K562 (cell line): ENCODE results near the gene DSC1. TPM values are rescaled to one million over a fixed set of nuclear protein-coding genes. Genes with fewer than 3 reads are reported as not detected.

Source experiments
- C11orf30 ChIP-seq: fragments of 450-650 bp; IDR thresholded peaks from 2 replicates; pipeline ENCODE4 v1.6.1; 2016; ENCODE audit warnings: low read depth, mild to moderate bottlenecking
- RAD21 ChIP-seq, 2 experiments: fragments of 250-450 bp in 1 of 2; fragments of 450-650 bp in 1 of 2; sonication (Bioruptor Pico) in 1 of 2; formaldehyde crosslinking in 1 of 2; IDR thresholded peaks in 1 of 2; conservative IDR thresholded peaks in 1 of 2; 2 replicates each; pipeline versions ENCODE4 v1.4.0 to v1.8.0; 2020 to 2022; ENCODE audit warnings: mild to moderate bottlenecking in 2 of 2, moderate library complexity in 1 of 2
- polyA plus RNA-seq, 8 experiments: library from polyadenylated mRNA; depleted of rRNA in 4 of 8; stranded (reverse) in 5 of 8; unstranded in 3 of 8; fragments of >200 nt; fragmentation: Nextera tagmentation in 2 of 8; fragmentation: Illumina TruSeq in 1 of 8; extraction: Ambion mirVana in 2 of 8; extraction: Trizol in 1 of 8; gene quantifications; 2 replicates each; pipeline versions ENCODE4 v1.2.1 to v1.2.3, GENCODE V29; 2011 to 2014; ENCODE audit warnings: inconsistent platforms in 1 of 8, missing spikeins in 1 of 8
- total RNA-seq, 7 experiments: library from RNA; depleted of rRNA in 6 of 7; stranded (reverse); fragments of >200 nt in 6 of 7; fragmentation: Illumina TruSeq in 2 of 7; extraction: Trizol in 2 of 7; gene quantifications; 2 replicates each; pipeline versions ENCODE4 v1.2.1 to v1.2.3, GENCODE V29; 2011 to 2021; ENCODE audit warnings: low replicate concordance in 1 of 7
- TF ChIP-seq, protein P1 (sequence below), 2 experiments: fragments of 450-650 bp; formaldehyde crosslinking in 1 of 2; IDR thresholded peaks; 2 replicates each; pipeline versions ENCODE4 v1.4.0 to v1.6.1; 2014 to 2020; ENCODE audit warnings: mild to moderate bottlenecking in 2 of 2, borderline replicate concordance in 1 of 2, low read depth in 1 of 2

The DSC1 gene
- total and polyA plus RNA-seq, 9 of the 15 experiments (the other 6 are each of a cell fraction or from before 2014, with no cell fraction given): 0.04 to 0.07 (median 0.05) TPM; not detected in 4

DNA sequence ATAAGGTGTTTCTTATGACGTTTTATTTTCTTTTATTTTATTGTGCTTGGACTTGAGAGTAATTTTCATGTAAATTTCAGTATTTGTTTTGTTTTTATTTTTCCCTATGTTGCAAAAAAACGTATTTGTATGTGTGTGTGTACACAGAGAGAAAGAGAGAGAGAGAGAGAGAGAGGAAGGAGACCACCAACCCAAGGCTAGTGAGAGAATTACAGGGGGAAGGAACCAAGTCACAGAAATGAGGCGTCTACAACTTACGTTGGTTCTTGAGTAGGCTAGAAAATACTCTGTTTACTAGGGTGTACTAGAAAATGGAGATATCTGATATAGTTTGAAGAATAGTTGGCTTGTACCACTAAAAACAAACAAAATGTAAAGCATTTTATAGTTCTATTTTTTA, 7.7 kb upstream of the DSC1 start (continued):
- TF ChIP-seq, protein P1, sequence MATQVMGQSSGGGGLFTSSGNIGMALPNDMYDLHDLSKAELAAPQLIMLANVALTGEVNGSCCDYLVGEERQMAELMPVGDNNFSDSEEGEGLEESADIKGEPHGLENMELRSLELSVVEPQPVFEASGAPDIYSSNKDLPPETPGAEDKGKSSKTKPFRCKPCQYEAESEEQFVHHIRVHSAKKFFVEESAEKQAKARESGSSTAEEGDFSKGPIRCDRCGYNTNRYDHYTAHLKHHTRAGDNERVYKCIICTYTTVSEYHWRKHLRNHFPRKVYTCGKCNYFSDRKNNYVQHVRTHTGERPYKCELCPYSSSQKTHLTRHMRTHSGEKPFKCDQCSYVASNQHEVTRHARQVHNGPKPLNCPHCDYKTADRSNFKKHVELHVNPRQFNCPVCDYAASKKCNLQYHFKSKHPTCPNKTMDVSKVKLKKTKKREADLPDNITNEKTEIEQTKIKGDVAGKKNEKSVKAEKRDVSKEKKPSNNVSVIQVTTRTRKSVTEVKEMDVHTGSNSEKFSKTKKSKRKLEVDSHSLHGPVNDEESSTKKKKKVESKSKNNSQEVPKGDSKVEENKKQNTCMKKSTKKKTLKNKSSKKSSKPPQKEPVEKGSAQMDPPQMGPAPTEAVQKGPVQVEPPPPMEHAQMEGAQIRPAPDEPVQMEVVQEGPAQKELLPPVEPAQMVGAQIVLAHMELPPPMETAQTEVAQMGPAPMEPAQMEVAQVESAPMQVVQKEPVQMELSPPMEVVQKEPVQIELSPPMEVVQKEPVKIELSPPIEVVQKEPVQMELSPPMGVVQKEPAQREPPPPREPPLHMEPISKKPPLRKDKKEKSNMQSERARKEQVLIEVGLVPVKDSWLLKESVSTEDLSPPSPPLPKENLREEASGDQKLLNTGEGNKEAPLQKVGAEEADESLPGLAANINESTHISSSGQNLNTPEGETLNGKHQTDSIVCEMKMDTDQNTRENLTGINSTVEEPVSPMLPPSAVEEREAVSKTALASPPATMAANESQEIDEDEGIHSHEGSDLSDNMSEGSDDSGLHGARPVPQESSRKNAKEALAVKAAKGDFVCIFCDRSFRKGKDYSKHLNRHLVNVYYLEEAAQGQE (IDR thresholded peaks at IDR 0.05; ENCODE audit: borderline replicate concordance): 0 out of 2 replicates have a peak, but pooled peaks have one; percentile 9
- TF ChIP-seq, protein P1 (CRISPR knock-in tag; IDR thresholded peaks at IDR 0.05; ENCODE audit: low read depth): no peak
- TF ChIP-seq RAD21 (CRISPR knock-in tag; conservative IDR thresholded peaks at IDR 0.05 in 1 of 2, IDR thresholded peaks at IDR 0.05 in 1 of 2): peak in 1 of 2 experiments; percentile 36; a peak in 2 of 4 replicates
- TF ChIP-seq C11orf30: 0 out of 2 replicates have a peak, but pooled peaks have one; percentile 20
